Activated CD4-positive, alpha-beta T cell treated with anti-CD3 and anti-CD28 coated beads, Interleukin-2, amount 10 ng/mL, durations not matched to agents 24 days and 14 days (primary cell): ENCODE results near the gene SOCS3. TPM values are rescaled to one million over a fixed set of nuclear protein-coding genes. Genes with fewer than 3 reads are reported as not detected.

Experiments used
- total RNA-seq: library from RNA; stranded (reverse); gene quantifications from 2 replicates; pipeline ENCODE4 v1.2.3, GENCODE V29; 2022

The SOCS3 gene
- total RNA-seq, 1 donor from 2014 or later = 81.5 TPM

Other genes with a start within 250 kb of the SOCS3 start
- gene TMC6, start 231.3 kb downstream of the SOCS3 start, total RNA-seq = 250 and 251 TPM in 2 replicates
- 231 and 234 TPM in 2 replicates for gene TMC8, start 229.3 kb downstream of the SOCS3 start, total RNA-seq
- gene C17orf99, start 213.7 kb downstream of the SOCS3 start, total RNA-seq = not detected in 2 replicates
- 123 and 125 TPM in 2 replicates for gene SYNGR2, start 191.5 kb downstream of the SOCS3 start, total RNA-seq
- 66.7 and 69.0 TPM in 2 replicates for gene TK1, start 173.0 kb downstream of the SOCS3 start, total RNA-seq
- 31.0 and 33.4 TPM in 2 replicates for gene AFMID, start 172.7 kb downstream of the SOCS3 start, total RNA-seq
- gene BIRC5, start 145.8 kb downstream of the SOCS3 start, total RNA-seq = 38.7 and 40.6 TPM in 2 replicates
- gene TMEM235, start 128.4 kb downstream of the SOCS3 start, total RNA-seq = not detected in 2 replicates
- 65.6 and 67.8 TPM in 2 replicates for gene PGS1, start 18.6 kb upstream of the SOCS3 start, total RNA-seq
- gene DNAH17, start 217.3 kb upstream of the SOCS3 start, total RNA-seq = 0.02 TPM in 2 replicates